Measurements from ENCODE around the gene BICC1.

The BICC1 gene

GRCh38 chr10:58785354-58785753, 272.7 kb downstream of the BICC1 start:
- DNase-seq: no peak

GRCh38 chr10:58791137-58791536, 278.5 kb downstream of the BICC1 start:
- no peak for DNase-seq

- DNase-seq: no peak
Measured at GRCh38 chr10:58795560-58795959, 282.9 kb downstream of the BICC1 start.

GRCh38 chr10:58796242-58796641, 283.6 kb downstream of the BICC1 start:
- peak; percentile 46 to 58 for DNase-seq

GRCh38 chr10:58796824-58797223, 284.2 kb downstream of the BICC1 start:
- DNase-seq: peak in 1 of 2 experiments; percentile 53

- DNase-seq: no peak
Measured at GRCh38 chr10:58797356-58797755, 284.7 kb downstream of the BICC1 start.

- no peak for DNase-seq
Measured at GRCh38 chr10:58802047-58802446, 289.4 kb downstream of the BICC1 start.

- DNase-seq: no peak
Measured at GRCh38 chr10:58806323-58806722, 293.7 kb downstream of the BICC1 start.

GRCh38 chr10:58806970-58807628, 294.4 kb downstream of the BICC1 start:
- DNase-seq: no peak

- DNase-seq: peak in 1 of 2 experiments; percentile 14
Measured at GRCh38 chr10:58807629-58808022, 295.0 kb downstream of the BICC1 start.

GRCh38 chr10:58810751-58811150, 298.1 kb downstream of the BICC1 start:
- DNase-seq: no peak

- DNase-seq: no peak
Measured at GRCh38 chr10:58813573-58813972, 300.9 kb downstream of the BICC1 start.

- no peak for DNase-seq
Measured at GRCh38 chr10:58817201-58817846, 304.7 kb downstream of the BICC1 start.

- DNase-seq: no peak
Measured at GRCh38 chr10:58818900-58819299, 306.2 kb downstream of the BICC1 start.

- DNase-seq: no peak
Measured at GRCh38 chr10:58820386-58820785, 307.7 kb downstream of the BICC1 start.

- no peak for DNase-seq
Measured at GRCh38 chr10:58820861-58821751, 308.4 kb downstream of the BICC1 start.

GRCh38 chr10:58821752-58822056, 309.0 kb downstream of the BICC1 start:
- no peak for DNase-seq

GRCh38 chr10:58823983-58824382, 311.3 kb downstream of the BICC1 start:
- no peak for DNase-seq

GRCh38 chr10:58824396-58824795, 311.7 kb downstream of the BICC1 start:
- DNase-seq: no peak

GRCh38 chr10:58826694-58827093, 314.0 kb downstream of the BICC1 start:
- DNase-seq: no peak

- no peak for DNase-seq
Measured at GRCh38 chr10:58827381-58827780, 314.7 kb downstream of the BICC1 start.

GRCh38 chr10:58829839-58830238, 317.2 kb downstream of the BICC1 start:
- DNase-seq: no peak

- DNase-seq: no peak
Measured at GRCh38 chr10:58830697-58831096, 318.0 kb downstream of the BICC1 start.
